ENCODE data around the gene FAM89B. TPM values are rescaled to one million over a fixed set of nuclear protein-coding genes. Genes with fewer than 3 reads are reported as not detected.

The FAM89B gene
- total and polyA plus RNA-seq, 2 of the 8 experiments (the other 6 are each of a cell fraction or from before 2014, with no cell fraction given): 15.8 to 32.4 TPM

GRCh38 chr11:65577756-65578109 is 5.4 kb downstream of the FAM89B start:
- no peak overlapping the region for H4K5ac ChIP-seq (ENCODE audit: insufficient read length, low read depth, low read length)
- H3K23me2 ChIP-seq (ENCODE audit: low read depth, low read length): peaks cover 8% of the 10 kb centered on the region; the same call in 1 of the 2 replicates
- no peak overlapping the region for H2BK5ac ChIP-seq (ENCODE audit: low read depth, low read length)
- H2BK20ac ChIP-seq (ENCODE audit: low read length): no peak overlapping the region
- CTCF ChIA-PET (ENCODE audit: partially characterized antibody): interaction anchor here (3.3 to 7.2 kb wide), 4 partner anchors 12 to 37 kb away, joined by 12 to 97 read pairs (median 30); partner anchors contain the start of gene KCNK7
- H3K56ac ChIP-seq (replicated peaks; ENCODE audit: insufficient read length, low read depth, low read length): no peak overlapping the region
- H3K4ac ChIP-seq (replicated peaks; ENCODE audit: insufficient read length, low read depth, low read length): no peak overlapping the region
- no peaks in the 10 kb centered on the region for H3K36me3 ChIP-seq (ENCODE audit: control insufficient read depth in 2 of 4, insufficient read depth in 4 of 4, low read length in 3 of 4)
- H3K9ac ChIP-seq (replicated peaks in 1 of 4; ENCODE audit: extremely low read depth in 1 of 4, low read depth in 3 of 4, low read length in 3 of 4): no peak overlapping the region
- H3K4me3 ChIP-seq (ENCODE audit: extremely low read depth in 1 of 4, insufficient read depth in 2 of 4, low read depth in 3 of 4, low read length in 4 of 4): no peak overlapping the region
- H3K27me3 ChIP-seq (replicated peaks in 1 of 4; ENCODE audit: control insufficient read depth in 3 of 4, extremely low read depth in 1 of 4, insufficient read depth in 3 of 4, low read length in 3 of 4): peaks cover 8 to 46% (median 32%) of the 10 kb centered on the region in 4 experiments
- FAIRE-seq: no peak
- TF ChIP-seq HDAC6 (IDR thresholded peaks at IDR 0.05; ENCODE audit: low read depth, low read length): no peak
- no peak for TF ChIP-seq SP2 (IDR thresholded peaks at IDR 0.05; ENCODE audit: low read length)
- TF ChIP-seq SIN3A (conservative IDR thresholded peaks at IDR 0.05 in 1 of 2, IDR thresholded peaks at IDR 0.05 in 1 of 2; ENCODE audit: low read depth in 1 of 2, low read length in 2 of 2): no peak
- no peak overlapping the region for H2BK120ac ChIP-seq (replicated peaks; ENCODE audit: low read depth, low read length)
- H3K79me1 ChIP-seq (ENCODE audit: low read depth, low read length): no peaks in the 10 kb centered on the region
- H3K4me1 ChIP-seq (replicated peaks in 1 of 4; ENCODE audit: control insufficient read depth in 3 of 4, insufficient read depth in 4 of 4, low read length in 3 of 4): peaks cover 8 to 23% (median 15%) of the 10 kb centered on the region in 4 experiments; a peak in 6 of 7 replicates
- 86% methylated on average over 8 of the region's 8 CpGs; no CpG with 5 or more reads in 1 of the 2 experiments for WGBS, 2 experiments (ENCODE audit: extremely low coverage in 1 of 2, insufficient coverage in 1 of 2, insufficient read length in 1 of 2, insufficient replicate concordance in 2 of 2, low coverage in 1 of 2, low lambda C conversion rate in 2 of 2, missing lambda C conversion rate in 1 of 2)
- no peak overlapping the region for H2AK5ac ChIP-seq (ENCODE audit: low read depth, low read length)
- no peak overlapping the region for H3K23ac ChIP-seq (ENCODE audit: insufficient read length)
- no peak overlapping the region for H3K4me2 ChIP-seq (ENCODE audit: insufficient read depth in 1 of 2, low read depth in 2 of 2, low read length in 2 of 2)
- DNase-seq (ENCODE audit: low read depth in 1 of 2, low spot score in 2 of 2): no peak
- no peak overlapping the region for H2AFZ ChIP-seq (ENCODE audit: low read length)
- H3K14ac ChIP-seq (ENCODE audit: insufficient read length): no peak overlapping the region
- H4K91ac ChIP-seq (replicated peaks; ENCODE audit: insufficient read length, low read length): no peak overlapping the region
- no peaks in the 10 kb centered on the region for H3K9me3 ChIP-seq (ENCODE audit: insufficient read depth in 2 of 2, low read depth in 1 of 2, low read length in 1 of 2)
- POLR2A ChIA-PET (ENCODE audit: partially characterized antibody): interaction anchor here (0.6 to 3.7 kb wide), 5 partner anchors 8 to 116 kb away, joined by 3 to 36 read pairs (median 7); no protein-coding TSS in a partner anchor
- H3K79me2 ChIP-seq (ENCODE audit: control insufficient read depth in 1 of 2, insufficient read depth in 2 of 2, low read length in 2 of 2): no peaks in the 10 kb centered on the region
- H4K20me1 ChIP-seq (replicated peaks in 1 of 2; ENCODE audit: control insufficient read depth in 1 of 2, insufficient read depth in 2 of 2, low read length in 2 of 2): peaks cover 10 to 11% of the 10 kb centered on the region in 2 experiments
- H3K18ac ChIP-seq (ENCODE audit: extremely low read depth, low read length): no peak overlapping the region
- no peak overlapping the region for H3K27ac ChIP-seq (ENCODE audit: low read depth, low read length)
- H4K8ac ChIP-seq (ENCODE audit: extremely low read depth, insufficient read depth, low read length): no peak overlapping the region
- no peak overlapping the region for H2BK12ac ChIP-seq (ENCODE audit: low read depth, low read length)
- no peak overlapping the region for H2BK15ac ChIP-seq (ENCODE audit: low read length)

All from H1 (cell line).